ENCODE results near the gene ASB1. TPM values are rescaled to one million over a fixed set of nuclear protein-coding genes. Genes with fewer than 3 reads are reported as not detected.

Gene ASB1
- total and polyA plus RNA-seq, 9 of the 15 experiments (the other 6 are each of a cell fraction or from before 2014, with no cell fraction given): 6.3 to 37.7 (median 23.9) TPM

DNA sequence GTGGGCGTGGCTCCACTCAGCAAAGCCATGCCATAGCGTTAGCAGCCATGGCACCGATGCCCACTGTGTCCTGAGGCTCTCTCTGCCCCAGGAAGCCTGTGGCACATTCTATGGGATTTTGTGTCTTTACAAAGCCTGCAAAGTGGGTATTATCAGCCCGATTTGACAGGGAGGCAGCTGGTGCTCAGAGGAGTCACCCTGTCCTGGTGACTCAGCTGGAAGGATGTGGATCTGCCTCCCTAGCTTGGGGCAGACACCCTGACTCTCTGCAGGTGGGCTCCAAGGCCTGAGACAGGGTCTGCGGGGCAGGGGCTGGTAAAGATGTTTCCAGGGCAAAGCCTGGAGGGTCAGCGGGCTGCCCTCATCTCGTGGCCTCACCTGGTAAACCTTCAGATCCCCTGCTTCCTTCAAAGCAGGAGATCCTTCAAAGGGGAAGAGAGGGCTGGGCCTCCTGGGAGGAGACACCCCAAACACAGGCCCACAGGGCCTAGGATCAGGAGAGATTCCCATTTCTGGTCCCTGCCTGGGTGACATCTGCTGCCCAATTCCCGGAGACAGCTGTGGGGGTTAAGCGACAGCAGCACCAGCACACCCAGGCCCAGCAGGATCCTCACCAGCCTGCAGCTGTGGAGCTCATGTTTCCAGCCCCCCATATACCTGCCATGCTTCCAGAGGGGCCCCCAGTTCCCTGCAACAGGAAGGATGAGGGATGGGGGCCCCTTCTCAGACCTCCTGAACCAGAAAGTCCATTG, 3.0 kb upstream of the ASB1 start (continued):
- TF ChIP-seq ZFP91 (CRISPR knock-in tag; IDR thresholded peaks at IDR 0.05) (no peak), NR2C2 (CRISPR knock-in tag; IDR thresholded peaks at IDR 0.05) (no peak), NR2C2 (tag; IDR thresholded peaks at IDR 0.05) (no peak), TAF7 (tag; IDR thresholded peaks at IDR 0.05) (no peak), ELF2 (CRISPR knock-in tag; IDR thresholded peaks at IDR 0.05) (no peak), SRSF3 (IDR thresholded peaks at IDR 0.05; ENCODE audit: insufficient read depth, low read length) (no peak), ZNF140 (CRISPR knock-in tag; IDR thresholded peaks at IDR 0.05) (no peak), LCOR (CRISPR knock-in tag; IDR thresholded peaks at IDR 0.05) (no peak), POLR2B (IDR thresholded peaks at IDR 0.05; ENCODE audit: low read depth, partially characterized antibody) (no peak), ETV5 (CRISPR knock-in tag; IDR thresholded peaks at IDR 0.05; ENCODE audit: low read depth) (no peak), PURB (CRISPR knock-in tag; IDR thresholded peaks at IDR 0.05; ENCODE audit: low read depth) (no peak), ZNF316 (IDR thresholded peaks at IDR 0.05) (0 out of 2 replicates have a peak, but pooled peaks have one; percentile 21), JUN (IDR thresholded peaks at IDR 0.05; ENCODE audit: borderline replicate concordance, low read depth, low read length) (no peak), JUN (CRISPR knock-in tag; IDR thresholded peaks at IDR 0.05; ENCODE audit: borderline replicate concordance) (no peak), NCOA1 (IDR thresholded peaks at IDR 0.05; ENCODE audit: low read depth) (no peak), DPF2 (IDR thresholded peaks at IDR 0.05) (peak; percentile 28; the same call in 1 of the 2 replicates), PHF21A (IDR thresholded peaks at IDR 0.05; ENCODE audit: borderline replicate concordance, low read depth) (peak; percentile 57; the same call in 1 of the 2 replicates), TFAP4 (CRISPR knock-in tag; IDR thresholded peaks at IDR 0.05; ENCODE audit: borderline replicate concordance) (peak; percentile 27; the same call in 1 of the 2 replicates), GATAD2A (IDR thresholded peaks at IDR 0.05) (no peak)
